Measurements from ENCODE around the gene RASL11B. TPM values are rescaled to one million over a fixed set of nuclear protein-coding genes. Genes with fewer than 3 reads are reported as not detected.

The RASL11B gene
- total RNA-seq, 1 experiment from 2014 or later: 30.0 TPM

DNA sequence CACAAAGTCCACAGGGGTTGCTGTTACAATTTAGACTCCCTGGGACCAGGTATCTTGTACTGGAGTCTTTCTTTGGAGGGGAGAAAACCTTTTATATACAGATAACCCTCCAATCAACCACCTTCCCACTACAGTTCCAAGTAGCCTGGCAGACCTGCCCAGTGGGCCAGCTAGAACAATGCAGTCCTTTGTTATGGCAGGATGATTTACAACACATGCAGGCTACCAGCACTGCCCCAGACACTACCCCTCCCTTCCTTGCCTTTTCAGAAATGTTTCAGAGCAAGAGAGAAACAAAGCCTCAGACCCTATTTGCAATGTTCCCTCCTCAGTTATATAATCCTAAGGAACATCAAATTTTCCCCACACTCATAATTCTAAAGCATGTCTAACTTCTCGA lies 11.1 kb downstream of the RASL11B start:
- H3K56ac ChIP-seq (ENCODE audit: insufficient read length, low read depth, low read length): no peak overlapping the region
- H4K91ac ChIP-seq (ENCODE audit: insufficient read length, low read depth, low read length): no peak overlapping the region
- no CpG with 5 or more reads among the region's 1 CpG for WGBS (ENCODE audit: extremely low coverage, insufficient read length, low lambda C conversion rate)
- peaks cover 9% of the 10 kb centered on the region for H3K4me1 ChIP-seq (ENCODE audit: insufficient read depth, low read length)
- no peak overlapping the region for H3K18ac ChIP-seq (ENCODE audit: insufficient read length, low read depth, low read length)
- DNase-seq: no peak
- H3K4me2 ChIP-seq (ENCODE audit: insufficient read depth, insufficient read length, low read length): peak overlapping the region; percentile 5
- H3K79me2 ChIP-seq (ENCODE audit: insufficient read depth, low read length): no peaks in the 10 kb centered on the region
- no peak overlapping the region for H2BK20ac ChIP-seq (ENCODE audit: low read depth, low read length, poor library complexity, severe bottlenecking)
- Mint-ChIP-seq H3K27ac (peak overlapping the region in 2 of 3 experiments; percentile 6 to 34; a peak in 4 of 7 replicates), H3K27me3 (ENCODE audit: low read depth) (peaks cover 5% of the 10 kb centered on the region), H3K9me3 (no peaks in the 10 kb centered on the region; a peak in 2 of 5 replicates), H3K36me3 (ENCODE audit: insufficient read depth in 1 of 3, low read depth in 3 of 3) (peaks cover 0 to 10% (median 2%) of the 10 kb centered on the region in 3 experiments; a peak in 5 of 7 replicates), H3K4me1 (peaks cover 64 to 72% of the 10 kb centered on the region in 2 experiments), H3K4me3 (peak overlapping the region; percentile 2 to 65; a peak in 4 of 5 replicates)
- H2AK5ac ChIP-seq (ENCODE audit: insufficient read length, low read length): no peak overlapping the region
- no peak overlapping the region for H2AFZ ChIP-seq (ENCODE audit: low read length)
- no peak overlapping the region for H3K9ac ChIP-seq (ENCODE audit: extremely low read depth, insufficient read length, low read length)
- H3K23me2 ChIP-seq (ENCODE audit: insufficient read length, low read depth, low read length, poor library complexity, severe bottlenecking): no peaks in the 10 kb centered on the region
- H4K8ac ChIP-seq (replicated peaks; ENCODE audit: insufficient read length, low read depth, low read length): no peak overlapping the region
- H3T11ph ChIP-seq (ENCODE audit: low read length): no peak overlapping the region
- no peak overlapping the region for H4K5ac ChIP-seq (ENCODE audit: insufficient read length, low read depth, low read length)
- H3K4ac ChIP-seq (ENCODE audit: low read depth, low read length): no peak overlapping the region
- H2BK12ac ChIP-seq (ENCODE audit: insufficient read length, low read depth, low read length): no peak overlapping the region
- TF ChIP-seq, protein P1, sequence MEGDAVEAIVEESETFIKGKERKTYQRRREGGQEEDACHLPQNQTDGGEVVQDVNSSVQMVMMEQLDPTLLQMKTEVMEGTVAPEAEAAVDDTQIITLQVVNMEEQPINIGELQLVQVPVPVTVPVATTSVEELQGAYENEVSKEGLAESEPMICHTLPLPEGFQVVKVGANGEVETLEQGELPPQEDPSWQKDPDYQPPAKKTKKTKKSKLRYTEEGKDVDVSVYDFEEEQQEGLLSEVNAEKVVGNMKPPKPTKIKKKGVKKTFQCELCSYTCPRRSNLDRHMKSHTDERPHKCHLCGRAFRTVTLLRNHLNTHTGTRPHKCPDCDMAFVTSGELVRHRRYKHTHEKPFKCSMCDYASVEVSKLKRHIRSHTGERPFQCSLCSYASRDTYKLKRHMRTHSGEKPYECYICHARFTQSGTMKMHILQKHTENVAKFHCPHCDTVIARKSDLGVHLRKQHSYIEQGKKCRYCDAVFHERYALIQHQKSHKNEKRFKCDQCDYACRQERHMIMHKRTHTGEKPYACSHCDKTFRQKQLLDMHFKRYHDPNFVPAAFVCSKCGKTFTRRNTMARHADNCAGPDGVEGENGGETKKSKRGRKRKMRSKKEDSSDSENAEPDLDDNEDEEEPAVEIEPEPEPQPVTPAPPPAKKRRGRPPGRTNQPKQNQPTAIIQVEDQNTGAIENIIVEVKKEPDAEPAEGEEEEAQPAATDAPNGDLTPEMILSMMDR (conservative IDR thresholded peaks at IDR 0.05): no peak
- no peaks in the 10 kb centered on the region for H3K9me3 ChIP-seq (ENCODE audit: control insufficient read depth, low read depth, low read length)
- H2BK120ac ChIP-seq (ENCODE audit: low read depth, low read length, poor library complexity, severe bottlenecking): no peak overlapping the region
- no peaks in the 10 kb centered on the region for H3K79me1 ChIP-seq (ENCODE audit: insufficient read depth, low read depth, low read length, poor library complexity, severe bottlenecking)
- H2BK15ac ChIP-seq (ENCODE audit: low read depth, low read length): no peak overlapping the region
- no peak overlapping the region for H3K14ac ChIP-seq (ENCODE audit: insufficient read depth, low read length)
- H4K20me1 ChIP-seq (ENCODE audit: control insufficient read depth, insufficient read depth, insufficient read length): no peaks in the 10 kb centered on the region
- no peaks in the 10 kb centered on the region for H3K27me3 ChIP-seq (ENCODE audit: insufficient read depth, low read length)
- H2BK5ac ChIP-seq (ENCODE audit: insufficient read length, low read length): no peak overlapping the region
- no peak overlapping the region for H3K27ac ChIP-seq (ENCODE audit: insufficient read length, low read depth, low read length)
- H3K23ac ChIP-seq (ENCODE audit: insufficient read length, low read depth, low read length): no peak overlapping the region

Data from H9 (cell line).